ENCODE results near the gene NFKBIZ. TPM values are rescaled to one million over a fixed set of nuclear protein-coding genes. Genes with fewer than 3 reads are reported as not detected.
A peak's percentile ranks its signal among the peaks of the same experiment; 100 is the strongest.

Gene NFKBIZ
- total and polyA plus RNA-seq, 9 of the 15 experiments (the other 6 are each of a cell fraction or from before 2014, with no cell fraction given): 1.2 to 13.7 (median 5.7) TPM

DNA sequence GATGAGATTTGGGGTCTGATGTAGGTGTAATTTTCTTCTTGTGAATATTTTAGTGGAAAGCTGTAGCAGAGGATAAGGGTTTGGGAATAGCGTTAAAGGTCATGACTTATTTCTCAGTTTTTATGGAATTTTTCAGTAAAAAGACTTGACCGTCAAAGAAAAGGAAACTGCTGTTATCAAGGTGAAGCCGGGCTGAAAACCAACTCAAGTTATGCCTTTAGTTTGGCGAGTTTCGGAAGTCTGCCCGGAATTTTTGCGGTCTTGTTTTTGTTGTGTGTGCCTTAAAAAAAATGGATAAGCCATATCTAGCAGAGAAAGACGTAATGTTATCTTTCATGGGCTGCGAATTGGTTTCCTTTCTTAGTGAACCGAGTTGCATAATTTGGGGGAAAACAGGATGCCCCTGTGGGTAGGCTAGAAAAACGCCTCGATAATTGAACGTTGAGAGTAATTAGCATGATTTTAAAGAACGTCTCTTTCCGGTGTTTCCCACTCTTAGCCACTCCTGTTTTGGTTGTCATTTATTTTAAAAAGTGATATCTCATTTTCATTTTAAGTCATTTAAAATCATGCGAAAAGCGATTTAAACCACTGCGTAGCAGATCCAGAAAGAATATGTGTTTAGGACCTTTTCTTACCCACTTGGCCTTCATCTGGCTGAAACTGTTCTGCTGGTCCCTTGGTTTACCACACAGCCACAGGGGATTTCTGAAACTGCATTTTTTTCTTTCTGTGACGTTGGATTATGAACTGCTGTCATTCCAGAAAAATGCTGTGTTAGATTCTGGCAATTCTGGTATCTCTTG, 1.1 kb downstream of the NFKBIZ start (continued):
- no peak for TF ChIP-seq FOXK1 (CRISPR knock-in tag; IDR thresholded peaks at IDR 0.05; ENCODE audit: borderline replicate concordance)
- no peak for TF ChIP-seq JUN (IDR thresholded peaks at IDR 0.05; ENCODE audit: borderline replicate concordance, low read depth, low read length)
- no peak for TF ChIP-seq JUN (CRISPR knock-in tag; IDR thresholded peaks at IDR 0.05; ENCODE audit: borderline replicate concordance)
- no peak for TF ChIP-seq GTF2E2 (tag; IDR thresholded peaks at IDR 0.05)
- TF ChIP-seq ZFP36 (IDR thresholded peaks at IDR 0.05; ENCODE audit: low read depth, low read length, partially characterized antibody): no peak
- TF ChIP-seq ZNF354B (CRISPR knock-in tag; IDR thresholded peaks at IDR 0.05): no peak
- TF ChIP-seq, protein P1, sequence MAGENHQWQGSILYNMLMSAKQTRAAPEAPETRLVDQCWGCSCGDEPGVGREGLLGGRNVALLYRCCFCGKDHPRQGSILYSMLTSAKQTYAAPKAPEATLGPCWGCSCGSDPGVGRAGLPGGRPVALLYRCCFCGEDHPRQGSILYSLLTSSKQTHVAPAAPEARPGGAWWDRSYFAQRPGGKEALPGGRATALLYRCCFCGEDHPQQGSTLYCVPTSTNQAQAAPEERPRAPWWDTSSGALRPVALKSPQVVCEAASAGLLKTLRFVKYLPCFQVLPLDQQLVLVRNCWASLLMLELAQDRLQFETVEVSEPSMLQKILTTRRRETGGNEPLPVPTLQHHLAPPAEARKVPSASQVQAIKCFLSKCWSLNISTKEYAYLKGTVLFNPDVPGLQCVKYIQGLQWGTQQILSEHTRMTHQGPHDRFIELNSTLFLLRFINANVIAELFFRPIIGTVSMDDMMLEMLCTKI (IDR thresholded peaks at IDR 0.05; ENCODE audit: partially characterized antibody): no peak
- peak; percentile 59 for TF ChIP-seq TCF3 (CRISPR knock-in tag; IDR thresholded peaks at IDR 0.05)
- no peak for TF ChIP-seq ATF4 (CRISPR knock-in tag; IDR thresholded peaks at IDR 0.05)
- TF ChIP-seq ZC3H4 (CRISPR knock-in tag; IDR thresholded peaks at IDR 0.05; ENCODE audit: borderline replicate concordance): no peak
- no peak for TF ChIP-seq ZKSCAN3 (CRISPR knock-in tag; IDR thresholded peaks at IDR 0.05)
- 0 out of 4 replicates have a peak, but pooled peaks of 1 of the 2 experiments have one; percentile 11 for TF ChIP-seq MNT (conservative IDR thresholded peaks at IDR 0.05)
- TF ChIP-seq, protein P2, sequence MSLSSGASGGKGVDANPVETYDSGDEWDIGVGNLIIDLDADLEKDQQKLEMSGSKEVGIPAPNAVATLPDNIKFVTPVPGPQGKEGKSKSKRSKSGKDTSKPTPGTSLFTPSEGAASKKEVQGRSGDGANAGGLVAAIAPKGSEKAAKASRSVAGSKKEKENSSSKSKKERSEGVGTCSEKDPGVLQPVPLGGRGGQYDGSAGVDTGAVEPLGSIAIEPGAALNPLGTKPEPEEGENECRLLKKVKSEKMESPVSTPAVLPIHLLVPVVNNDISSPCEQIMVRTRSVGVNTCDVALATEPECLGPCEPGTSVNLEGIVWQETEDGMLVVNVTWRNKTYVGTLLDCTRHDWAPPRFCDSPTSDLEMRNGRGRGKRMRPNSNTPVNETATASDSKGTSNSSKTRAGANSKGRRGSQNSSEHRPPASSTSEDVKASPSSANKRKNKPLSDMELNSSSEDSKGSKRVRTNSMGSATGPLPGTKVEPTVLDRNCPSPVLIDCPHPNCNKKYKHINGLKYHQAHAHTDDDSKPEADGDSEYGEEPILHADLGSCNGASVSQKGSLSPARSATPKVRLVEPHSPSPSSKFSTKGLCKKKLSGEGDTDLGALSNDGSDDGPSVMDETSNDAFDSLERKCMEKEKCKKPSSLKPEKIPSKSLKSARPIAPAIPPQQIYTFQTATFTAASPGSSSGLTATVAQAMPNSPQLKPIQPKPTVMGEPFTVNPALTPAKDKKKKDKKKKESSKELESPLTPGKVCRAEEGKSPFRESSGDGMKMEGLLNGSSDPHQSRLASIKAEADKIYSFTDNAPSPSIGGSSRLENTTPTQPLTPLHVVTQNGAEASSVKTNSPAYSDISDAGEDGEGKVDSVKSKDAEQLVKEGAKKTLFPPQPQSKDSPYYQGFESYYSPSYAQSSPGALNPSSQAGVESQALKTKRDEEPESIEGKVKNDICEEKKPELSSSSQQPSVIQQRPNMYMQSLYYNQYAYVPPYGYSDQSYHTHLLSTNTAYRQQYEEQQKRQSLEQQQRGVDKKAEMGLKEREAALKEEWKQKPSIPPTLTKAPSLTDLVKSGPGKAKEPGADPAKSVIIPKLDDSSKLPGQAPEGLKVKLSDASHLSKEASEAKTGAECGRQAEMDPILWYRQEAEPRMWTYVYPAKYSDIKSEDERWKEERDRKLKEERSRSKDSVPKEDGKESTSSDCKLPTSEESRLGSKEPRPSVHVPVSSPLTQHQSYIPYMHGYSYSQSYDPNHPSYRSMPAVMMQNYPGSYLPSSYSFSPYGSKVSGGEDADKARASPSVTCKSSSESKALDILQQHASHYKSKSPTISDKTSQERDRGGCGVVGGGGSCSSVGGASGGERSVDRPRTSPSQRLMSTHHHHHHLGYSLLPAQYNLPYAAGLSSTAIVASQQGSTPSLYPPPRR (CRISPR knock-in tag; IDR thresholded peaks at IDR 0.05; ENCODE audit: borderline replicate concordance): no peak
- TF ChIP-seq CBX8 (IDR thresholded peaks at IDR 0.05; ENCODE audit: borderline replicate concordance, extremely low read depth, low read depth, low read length, poor library complexity, severe bottlenecking): no peak
- TF ChIP-seq ZBTB2 (IDR thresholded peaks at IDR 0.05): no peak
- TF ChIP-seq PHTF2 (CRISPR knock-in tag; IDR thresholded peaks at IDR 0.05): no peak
